ENCODE data around the gene LRCOL1.

LRCOL1 gene

DNA sequence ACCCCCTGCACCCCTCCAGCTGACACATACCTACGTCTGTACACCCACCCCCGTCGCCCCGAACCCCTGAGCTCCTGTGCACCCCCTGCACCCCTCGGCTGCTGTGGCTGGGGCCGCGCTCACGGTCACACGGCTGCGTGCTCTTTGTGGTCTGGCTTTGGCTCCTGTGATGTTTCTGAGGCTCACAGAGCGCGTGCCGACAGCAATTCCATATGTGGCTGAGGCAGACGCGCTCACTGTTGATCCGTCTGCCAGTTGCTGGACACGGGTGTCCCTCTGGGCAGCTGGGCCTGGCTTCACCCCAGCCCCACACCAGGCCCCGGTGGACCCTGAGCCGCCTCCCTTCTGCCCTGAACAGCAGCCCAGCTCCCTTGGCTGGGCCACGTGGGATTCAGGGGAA, 46.5 kb downstream of the LRCOL1 start:
- no peak for DNase-seq (ENCODE audit: low read depth in 2 of 2)

GRCh38 chr12:132562489-132563021, 47.8 kb downstream of the LRCOL1 start:
- no peak for DNase-seq (ENCODE audit: low read depth in 2 of 2)

GRCh38 chr12:132561427-132562156, 48.8 kb downstream of the LRCOL1 start:
- no peak for DNase-seq (ENCODE audit: low read depth in 2 of 2)

DNA sequence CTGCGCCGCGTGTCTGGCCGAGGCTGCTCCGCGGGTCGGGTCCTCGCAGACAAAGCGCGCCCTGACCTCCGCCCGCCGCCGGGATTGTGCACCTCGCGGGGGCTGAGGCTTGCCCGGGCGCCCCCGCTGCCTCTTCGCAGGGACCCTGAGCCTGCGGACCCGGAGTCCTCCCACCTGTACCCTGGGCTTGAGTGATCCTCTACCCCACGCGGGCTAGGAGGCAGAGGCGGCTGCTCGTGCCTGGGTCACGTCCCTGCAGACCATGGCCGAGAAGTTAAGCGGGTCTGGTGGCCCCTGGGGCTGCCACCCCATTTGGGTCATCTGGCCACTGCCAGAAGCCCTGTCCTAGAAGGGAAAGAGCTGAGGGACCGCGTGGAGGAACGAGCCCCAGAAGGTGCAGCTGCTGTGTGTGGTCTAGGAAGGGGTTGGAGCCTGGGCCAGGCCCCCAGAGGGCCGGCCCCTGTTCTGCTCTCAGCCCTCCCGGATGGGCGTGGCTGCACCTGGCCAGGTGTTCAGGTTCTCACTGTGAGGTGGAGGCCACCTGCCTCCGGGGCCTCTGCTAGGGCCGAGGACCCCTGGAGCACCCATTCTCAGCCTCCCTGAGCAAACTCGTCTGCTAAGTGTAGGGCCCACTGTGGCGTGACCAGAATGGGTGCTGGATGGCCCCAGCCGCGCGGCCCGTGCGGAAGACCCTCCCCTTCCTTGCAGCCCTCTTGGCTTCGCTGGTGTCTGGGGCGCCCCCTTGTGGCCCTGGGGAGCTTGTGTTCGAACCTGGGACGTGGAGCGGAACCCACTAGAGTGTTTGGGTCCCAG, 49.6 kb downstream of the LRCOL1 start:
- DNase-seq (ENCODE audit: low read depth in 2 of 2) = peak; percentile 32 to 33

DNA sequence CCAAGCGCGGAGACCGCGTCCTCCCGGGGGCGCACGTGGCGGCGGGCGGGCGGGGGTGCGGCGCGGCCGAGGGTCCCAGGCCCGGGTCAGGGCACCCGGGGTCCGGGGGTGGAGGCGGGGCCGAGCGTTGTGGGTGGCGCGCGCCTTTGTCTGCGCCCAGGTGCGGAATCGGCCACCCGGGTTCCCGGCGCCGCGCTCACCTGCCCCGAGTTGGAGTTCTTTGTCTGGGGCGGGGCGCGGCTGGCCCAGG, 50.1 kb downstream of the LRCOL1 start:
- no peak for DNase-seq (ENCODE audit: low read depth in 2 of 2)

GRCh38 chr12:132559652-132560363, 50.6 kb downstream of the LRCOL1 start:
- no peak for DNase-seq (ENCODE audit: low read depth in 2 of 2)

- no peak for DNase-seq (ENCODE audit: low read depth in 2 of 2)
Measured at GRCh38 chr12:132558861-132559623, 51.3 kb downstream of the LRCOL1 start.

DNA sequence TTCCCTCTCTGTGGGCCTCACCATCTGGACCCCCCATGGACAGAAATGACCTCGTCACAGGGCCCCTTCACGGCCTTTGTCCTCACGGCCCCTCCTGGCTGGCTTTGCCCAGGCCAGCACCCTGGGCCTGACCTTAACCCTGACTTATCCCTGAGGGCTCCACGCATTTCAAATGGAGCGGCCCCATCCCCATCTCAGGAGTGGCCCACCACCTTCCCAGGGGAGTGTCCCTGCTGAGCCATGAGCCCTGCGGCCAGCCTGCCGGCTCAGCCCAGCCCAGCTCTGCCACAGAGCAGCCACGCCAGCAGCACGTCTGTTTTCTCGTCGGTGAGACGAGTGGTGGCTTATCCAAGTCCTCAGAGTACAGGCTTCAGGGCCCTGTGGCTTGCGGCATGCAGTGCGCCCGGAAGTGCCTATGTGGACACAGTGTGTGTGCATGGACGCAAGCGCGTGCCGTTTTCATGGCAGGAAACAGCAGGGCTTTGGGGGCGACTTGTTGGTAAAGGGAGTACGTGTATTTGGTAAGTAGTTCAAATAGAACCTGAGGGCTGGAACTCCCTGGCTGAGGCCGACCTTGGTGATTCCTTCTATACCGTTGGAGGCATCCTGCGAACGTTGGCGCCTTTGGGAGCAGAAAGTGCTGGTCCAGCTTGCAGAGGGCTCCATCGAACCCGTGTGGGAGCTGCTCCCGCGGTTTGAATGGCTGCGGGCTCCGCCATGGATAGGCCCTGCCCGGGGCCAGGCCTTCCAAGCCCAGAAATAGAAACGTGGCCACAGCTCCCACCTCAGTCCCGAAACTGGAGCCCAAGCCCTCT, 52.1 kb downstream of the LRCOL1 start:
- no peak for DNase-seq (ENCODE audit: low read depth in 2 of 2)

- DNase-seq (ENCODE audit: low read depth in 2 of 2) = no peak
Measured at GRCh38 chr12:132557291-132558015, 52.9 kb downstream of the LRCOL1 start.

GRCh38 chr12:132556801-132557200, 53.6 kb downstream of the LRCOL1 start:
- DNase-seq (ENCODE audit: low read depth in 2 of 2) = no peak

- DNase-seq (ENCODE audit: low read depth in 2 of 2) = no peak
Measured at GRCh38 chr12:132556216-132556615, 54.2 kb downstream of the LRCOL1 start.

DNA sequence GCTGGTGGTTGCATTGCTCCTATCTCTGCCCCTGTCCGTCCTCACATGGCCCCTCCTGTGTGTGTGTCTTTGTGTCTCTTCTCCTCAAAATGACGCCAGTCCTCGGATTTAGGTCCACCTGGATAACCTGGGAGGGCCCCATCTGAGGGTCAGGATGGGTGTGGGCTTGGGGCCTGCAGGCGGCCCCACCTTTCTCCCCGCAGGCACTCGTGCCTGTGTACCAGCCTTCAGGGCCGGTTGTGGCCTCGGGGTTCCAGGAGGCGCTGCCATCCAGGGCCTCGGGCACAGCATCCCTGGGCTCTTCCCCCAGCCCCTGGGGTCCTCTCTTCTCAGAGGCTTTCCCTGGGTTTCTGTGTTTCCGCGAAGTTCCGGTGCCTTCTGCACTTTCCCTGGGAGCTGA, 54.7 kb downstream of the LRCOL1 start:
- no peak for DNase-seq (ENCODE audit: low read depth in 2 of 2)

DNA sequence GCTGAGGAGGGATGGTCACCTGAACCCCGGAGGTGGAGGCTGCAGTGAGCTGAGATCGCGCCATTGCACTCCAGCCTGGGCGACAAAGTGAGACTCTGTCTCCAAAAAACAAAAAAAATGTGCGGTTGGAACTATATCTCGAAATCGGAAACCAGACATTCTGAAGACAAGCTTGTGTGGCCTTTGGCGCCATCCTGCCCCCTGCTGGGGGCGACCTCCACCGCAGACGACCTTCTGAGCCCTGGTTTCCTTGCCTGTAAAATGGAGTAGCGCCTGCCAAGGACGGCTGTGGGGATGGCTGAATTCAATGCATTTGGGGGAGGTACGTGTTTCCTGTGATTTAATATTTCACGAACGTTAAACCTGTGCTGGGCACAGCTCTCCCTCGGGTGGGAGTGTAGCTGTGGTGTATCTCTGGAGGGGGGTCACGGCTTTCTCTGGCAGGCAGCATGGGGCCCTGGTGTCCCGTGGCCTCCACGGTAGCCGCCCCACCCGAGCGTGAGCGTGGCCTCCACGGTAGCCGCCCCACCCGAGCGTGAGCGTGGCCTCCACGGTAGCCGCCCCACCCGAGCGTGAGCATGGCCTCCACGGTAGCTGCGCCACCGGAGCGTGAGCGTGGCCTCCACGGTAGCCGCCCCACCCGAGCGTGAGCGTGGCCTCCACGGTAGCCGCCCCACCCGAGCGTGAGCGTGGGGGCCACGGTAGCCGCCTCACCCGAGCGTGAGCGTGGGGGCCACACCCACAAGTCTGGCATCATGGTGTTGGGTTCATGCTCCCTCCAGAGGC, 55.3 kb downstream of the LRCOL1 start:
- DNase-seq (ENCODE audit: low read depth in 2 of 2) = no peak

All from stimulated activated CD8-positive, alpha-beta memory T cell treated with anti-CD3 and anti-CD28 coated beads, Interleukin-15, amount 100 ng/mL, for 4 hours (primary cell).